CD4-positive, alpha-beta T cell treated with Interleukin-17A for 1 hour (primary cell): ENCODE measurements around the gene ECHDC1.
A peak's percentile ranks its signal among the peaks of the same experiment; 100 is the strongest.
"Not testable (repeated sequence)": the region's sequence is repeated elsewhere in the genome, so short reads cannot be mapped to it uniquely, and the experiment has no call there.

ENCODE experiments used
- DNase-seq: peaks from one replicate; pipeline ENCODE4 v3.0.0-alpha.2; 2020

The ECHDC1 gene, protein sequence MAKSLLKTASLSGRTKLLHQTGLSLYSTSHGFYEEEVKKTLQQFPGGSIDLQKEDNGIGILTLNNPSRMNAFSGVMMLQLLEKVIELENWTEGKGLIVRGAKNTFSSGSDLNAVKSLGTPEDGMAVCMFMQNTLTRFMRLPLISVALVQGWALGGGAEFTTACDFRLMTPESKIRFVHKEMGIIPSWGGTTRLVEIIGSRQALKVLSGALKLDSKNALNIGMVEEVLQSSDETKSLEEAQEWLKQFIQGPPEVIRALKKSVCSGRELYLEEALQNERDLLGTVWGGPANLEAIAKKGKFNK

DNA sequence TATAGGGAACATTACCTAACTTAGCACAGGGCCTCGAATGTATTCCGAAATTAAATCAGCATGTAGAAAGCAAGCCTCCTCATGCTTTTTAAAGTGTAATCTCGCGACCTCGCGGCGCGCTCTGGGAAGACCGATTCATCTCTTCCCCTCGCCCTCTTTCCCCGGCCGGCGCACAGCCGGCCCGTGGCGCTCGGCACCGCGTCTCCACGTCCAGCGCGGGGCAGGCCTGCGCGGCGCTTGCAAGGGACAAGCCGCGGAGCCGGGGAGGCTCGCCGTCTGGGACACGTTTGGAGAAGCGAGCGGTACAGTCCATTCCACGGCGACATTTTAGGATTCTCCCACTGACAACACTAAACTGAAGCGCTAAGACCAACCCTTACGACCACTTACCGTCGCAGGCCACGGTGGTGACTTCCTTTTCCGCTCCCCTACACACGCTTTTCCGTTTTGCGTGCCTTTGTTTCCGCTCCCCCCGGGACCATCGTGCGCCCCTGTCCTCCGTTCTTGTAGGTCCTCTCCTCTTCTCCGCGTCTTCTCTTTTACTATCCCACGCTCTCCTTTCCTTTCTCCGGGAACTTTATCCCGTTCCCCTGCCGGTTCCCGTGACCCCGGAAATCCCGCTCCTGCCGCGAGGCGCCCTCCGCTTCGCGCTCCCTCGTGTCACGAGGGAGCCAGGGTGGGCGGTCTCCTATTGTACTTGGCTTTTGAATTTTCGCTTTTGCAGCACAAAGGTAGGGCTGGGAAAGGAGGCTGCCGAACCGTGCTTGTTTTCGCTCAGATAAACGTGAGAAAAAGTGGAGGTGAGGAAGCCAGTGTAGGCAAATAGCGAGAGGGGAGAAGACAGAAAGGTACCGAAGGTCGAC lies at the start of gene ECHDC1:
Gene ECHDC1, minus strand, starts transcription at position 664 of the 863 bp plus-strand sequence. CDS start 12,581 bp downstream, outside the sequence.
- DNase-seq: peak; percentile 75

DNA sequence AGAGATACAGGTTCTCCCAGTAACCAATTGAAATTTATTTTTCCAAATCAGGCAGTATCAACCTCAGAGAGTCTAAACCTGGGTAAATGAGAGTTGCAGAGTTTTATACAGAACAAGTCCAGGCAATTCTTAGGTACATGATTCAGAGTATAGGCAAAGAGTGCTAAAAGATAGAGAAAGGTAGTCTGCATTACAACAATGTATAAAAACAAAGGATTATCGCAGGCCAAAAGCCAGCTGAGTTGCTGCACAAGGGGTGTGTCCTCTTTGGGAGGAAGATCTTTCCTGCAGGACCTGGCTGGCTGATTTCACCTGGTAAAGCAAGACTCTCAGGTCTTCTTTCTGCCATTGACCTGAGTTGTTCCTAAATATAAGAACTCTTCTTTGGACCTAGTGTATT lies 48.9 kb upstream of the ECHDC1 start:
- DNase-seq: no peak

DNA sequence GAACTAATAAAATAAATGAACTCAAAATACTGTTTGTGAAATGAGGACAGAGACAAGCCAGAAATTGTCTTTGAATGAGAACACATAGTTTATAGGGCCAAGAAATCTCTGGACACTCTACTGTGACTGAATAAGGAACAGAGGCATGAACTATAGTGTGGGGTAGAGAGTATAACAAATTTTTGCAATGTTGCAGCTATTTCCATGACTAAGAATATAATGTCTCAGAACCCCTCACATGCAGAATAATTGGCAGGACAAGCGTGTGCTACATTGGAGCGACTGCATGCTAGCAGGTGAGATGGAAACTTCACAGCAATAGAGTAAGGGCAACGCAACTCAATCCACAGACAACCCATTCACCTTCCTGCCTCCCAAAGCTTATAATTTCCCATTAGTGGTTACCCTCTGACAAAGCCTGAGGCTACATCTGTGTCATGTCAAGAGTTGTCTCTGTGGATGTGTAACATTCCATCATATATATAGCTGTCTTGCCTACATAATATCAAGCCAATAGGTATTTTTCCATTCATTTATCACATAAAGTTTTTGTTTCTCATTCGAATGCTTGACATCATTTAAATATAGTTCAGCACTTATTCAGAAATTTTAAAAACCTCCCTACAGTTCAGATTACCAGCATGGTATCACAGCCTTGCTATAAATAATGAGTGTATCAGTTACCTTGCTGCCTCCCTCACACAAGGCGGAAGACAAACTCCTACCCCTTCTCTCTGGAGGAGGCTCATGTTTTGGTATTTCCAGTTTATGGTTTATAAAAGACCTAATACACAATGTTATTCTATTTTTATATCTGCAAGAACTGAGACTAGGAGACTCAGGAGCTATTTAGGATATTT lies 47.9 kb upstream of the ECHDC1 start:
- DNase-seq: no peak

DNA sequence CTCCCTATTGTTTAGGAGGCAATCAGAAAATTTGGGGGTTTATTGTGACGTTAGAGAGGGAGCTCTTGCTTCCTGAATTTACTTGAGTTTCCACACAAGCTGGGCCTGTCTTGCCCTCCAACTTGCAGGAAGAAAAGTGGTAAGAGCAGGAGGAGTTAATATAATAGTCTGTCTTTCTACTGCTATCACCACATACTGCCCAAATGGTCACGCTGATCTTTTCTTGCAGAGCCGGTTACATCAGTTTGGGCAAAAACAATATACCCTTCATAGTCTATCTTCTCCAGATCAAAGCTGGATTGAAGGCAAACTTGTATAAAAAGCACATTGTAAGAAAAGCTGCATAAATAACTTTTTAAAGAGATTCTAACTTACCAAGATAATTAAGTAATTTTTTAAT lies 46.3 kb upstream of the ECHDC1 start:
- no peak for DNase-seq

DNA sequence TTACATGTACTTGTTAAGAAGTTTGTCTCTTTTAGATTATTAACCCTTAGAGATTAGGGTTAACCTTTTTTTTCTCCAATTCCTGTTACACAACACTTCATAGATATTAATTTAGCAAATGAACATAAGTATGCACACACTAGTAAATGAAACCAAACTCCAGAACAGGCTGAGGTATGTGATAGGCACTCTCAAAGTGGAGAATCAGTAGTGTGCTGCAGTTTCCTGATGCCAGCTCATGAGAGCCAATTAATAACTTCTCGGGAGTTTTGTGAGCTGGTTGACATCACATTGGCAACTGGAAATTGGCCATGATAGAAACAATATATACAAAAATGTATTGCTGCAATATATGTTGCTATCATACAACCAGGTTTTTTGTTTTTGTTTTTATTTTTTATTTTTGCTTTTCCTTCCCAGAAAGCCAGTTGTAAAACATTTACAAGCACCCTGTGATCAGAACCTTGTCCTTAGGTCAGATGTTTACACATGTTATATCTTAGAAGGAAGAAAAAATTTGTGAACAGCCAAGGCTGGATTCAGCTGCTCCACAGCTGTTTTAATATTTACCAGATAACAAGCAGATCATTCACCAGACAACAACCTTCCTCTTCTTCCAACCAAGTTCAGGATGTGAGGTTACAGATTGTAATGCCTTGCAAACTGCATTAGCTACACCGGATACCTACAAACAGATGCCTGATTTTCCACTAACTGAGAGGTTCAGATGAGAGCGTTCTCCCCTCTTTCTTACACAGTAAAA lies 42.4 kb upstream of the ECHDC1 start:
- no peak for DNase-seq

DNA sequence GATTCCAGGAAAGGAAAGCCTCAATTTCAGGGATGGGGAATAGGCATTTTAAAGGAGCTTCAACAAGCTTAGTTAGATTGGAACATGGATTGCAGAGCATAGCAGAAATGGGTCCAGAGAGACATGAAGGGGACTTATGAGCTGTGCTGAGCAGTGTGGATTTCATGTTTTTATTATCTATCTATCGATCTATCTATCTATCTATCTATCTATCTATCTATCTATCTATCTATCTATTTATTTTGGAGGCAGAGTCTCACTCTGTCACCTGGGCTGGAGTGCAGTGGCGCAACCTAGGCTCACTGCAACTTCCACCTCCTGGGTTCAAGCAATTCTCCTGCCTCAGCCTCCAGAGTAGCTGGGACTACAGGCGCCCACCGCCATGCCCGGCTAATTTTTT lies 41.4 kb upstream of the ECHDC1 start:
- not testable (repeated sequence) for DNase-seq

DNA sequence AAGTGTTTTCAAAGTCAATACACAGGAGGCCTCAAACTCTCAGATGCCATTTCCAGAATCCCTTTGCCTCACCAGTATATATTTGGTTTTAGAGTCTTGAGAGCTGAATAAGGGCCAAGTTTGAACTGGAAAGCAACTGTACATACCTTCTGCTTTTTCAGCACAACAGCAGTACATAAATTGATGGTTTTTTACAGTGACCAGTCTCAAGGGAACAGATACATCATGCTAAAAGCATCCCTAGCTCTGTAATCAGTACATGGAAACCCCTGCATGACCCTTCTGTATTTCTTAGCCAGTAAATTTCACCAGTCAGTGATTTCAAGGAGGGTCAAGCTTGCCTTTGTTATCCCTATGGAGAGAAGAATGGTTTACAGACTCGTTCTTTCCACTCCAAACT lies 40.6 kb upstream of the ECHDC1 start:
- no peak for DNase-seq

DNA sequence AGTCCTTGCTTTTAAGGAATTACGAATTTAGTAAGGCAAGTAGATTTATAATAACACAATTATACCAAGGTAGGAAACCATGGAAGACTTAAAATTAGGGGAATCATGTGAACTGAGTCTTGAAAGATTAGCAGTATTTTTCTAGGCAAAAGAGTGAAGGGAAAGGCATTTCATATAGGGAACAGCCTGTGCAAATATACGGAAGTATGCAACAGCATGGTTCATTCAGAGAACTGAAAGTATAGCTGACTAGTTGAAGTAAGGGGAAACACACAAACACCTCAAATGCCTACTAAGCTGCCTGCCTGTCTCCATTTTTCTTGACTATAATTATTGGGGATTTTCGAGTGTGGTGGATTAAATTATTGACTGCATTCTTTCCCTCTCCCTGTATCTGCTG lies 39.0 kb upstream of the ECHDC1 start:
- DNase-seq: no peak

DNA sequence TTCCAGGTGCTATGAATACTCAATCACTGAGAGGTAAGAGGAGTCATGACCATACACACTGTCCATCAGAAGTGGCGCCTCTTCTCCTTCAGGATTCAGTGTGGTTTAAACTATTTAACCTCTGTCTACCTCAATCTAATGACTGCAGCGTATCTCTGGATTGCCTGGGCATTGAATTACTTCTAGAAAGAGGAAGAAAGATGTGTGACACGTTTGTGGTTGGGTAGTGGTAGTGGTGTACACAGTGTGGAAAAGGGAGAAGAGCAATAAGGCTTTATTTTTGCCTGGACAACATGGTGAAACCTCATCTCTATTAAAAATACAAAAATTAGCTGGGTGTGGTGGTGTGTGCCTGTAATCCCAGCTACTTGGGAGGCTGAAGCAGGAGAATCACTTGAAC lies 38.0 kb upstream of the ECHDC1 start:
- no peak for DNase-seq

DNA sequence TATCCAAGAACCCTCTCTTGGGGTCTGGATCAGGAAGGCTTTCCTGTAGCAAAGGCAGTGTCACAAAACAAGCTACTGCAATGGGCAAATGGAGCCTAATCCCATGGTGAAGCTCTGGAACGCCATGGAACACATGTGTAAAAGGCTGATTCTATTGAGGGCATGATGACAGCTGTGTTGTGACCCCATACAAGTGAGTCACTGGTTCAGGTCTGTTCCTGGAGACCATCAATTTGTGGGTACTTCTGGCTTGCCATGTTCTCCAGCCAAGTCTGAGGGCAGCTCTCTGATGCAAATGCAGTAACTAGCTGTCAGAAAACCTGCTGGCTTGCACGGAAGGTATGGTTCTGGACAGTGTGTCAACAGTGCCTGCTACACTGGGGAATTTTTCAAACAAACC lies 33.3 kb upstream of the ECHDC1 start:
- no peak for DNase-seq

DNA sequence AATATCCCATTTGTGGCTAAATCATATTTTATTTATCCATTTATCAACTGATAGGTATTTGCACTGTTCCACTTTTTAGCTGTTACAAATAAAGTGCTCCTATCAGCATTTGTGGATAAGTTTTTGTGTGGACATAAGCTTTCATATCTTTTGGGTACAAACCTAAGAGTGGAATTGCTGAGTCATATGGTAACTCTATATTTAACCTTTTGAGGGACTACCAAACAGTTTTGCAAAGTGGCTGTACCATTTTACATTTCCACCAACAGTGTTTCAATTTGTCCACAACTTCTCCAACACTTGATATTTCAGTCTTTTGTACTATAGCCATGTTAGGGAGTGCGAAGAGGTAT lies 23.6 kb upstream of the ECHDC1 start:
- DNase-seq: no peak

DNA sequence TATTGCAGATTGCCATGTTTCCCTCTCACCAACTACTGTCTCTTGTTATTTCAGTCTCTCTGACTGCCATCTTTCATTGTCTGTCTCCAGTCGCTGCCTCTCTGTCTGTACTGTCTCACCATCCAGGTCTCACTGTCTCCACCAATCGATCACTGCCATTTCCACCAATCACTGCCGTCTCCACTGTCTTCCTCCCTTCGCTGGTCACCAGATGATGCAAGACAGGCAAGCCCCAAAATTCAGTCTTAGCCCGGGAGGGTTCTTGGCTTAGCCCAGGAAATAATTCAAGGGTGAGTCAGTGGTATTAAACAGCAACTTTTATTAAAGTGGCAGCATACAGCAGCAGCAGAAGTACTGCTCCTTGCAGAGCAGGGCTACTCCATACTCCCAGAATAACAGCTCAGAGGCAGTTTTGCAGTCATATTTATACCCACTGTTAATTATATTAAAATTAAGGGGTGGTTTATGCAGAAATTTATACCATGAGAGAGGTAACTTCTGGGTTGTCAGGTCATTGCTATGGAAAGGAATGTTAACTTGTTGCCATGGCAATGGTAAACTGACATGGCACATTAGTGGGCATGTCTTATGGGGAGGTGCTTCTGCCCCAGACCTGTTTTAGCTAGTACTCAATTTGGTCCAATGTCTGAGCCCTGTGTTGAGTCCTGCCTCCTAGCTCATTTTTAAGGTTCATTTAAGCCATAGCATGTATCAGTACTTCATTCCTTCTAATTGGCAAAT lies 23.0 kb upstream of the ECHDC1 start:
- no peak for DNase-seq

DNA sequence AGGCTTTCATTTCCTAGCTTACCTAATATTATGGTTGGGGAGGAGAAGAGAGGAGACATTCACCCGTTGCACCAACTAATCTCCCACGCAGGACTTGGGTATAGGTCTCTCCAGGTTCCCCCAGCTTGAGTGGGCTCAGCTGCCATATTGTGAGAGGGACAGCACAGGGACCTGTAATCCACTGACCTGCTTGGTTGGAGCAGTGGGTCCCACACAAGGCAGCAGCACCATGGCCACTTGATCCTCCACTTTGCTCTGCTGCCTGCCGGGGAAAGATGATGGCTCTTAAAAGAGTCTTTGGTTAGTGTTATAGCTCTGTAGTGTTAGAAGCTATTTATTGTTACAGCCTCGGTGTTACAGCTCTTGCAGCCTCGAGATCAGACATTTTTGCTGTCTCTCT lies 22.5 kb upstream of the ECHDC1 start:
- DNase-seq: no peak

DNA sequence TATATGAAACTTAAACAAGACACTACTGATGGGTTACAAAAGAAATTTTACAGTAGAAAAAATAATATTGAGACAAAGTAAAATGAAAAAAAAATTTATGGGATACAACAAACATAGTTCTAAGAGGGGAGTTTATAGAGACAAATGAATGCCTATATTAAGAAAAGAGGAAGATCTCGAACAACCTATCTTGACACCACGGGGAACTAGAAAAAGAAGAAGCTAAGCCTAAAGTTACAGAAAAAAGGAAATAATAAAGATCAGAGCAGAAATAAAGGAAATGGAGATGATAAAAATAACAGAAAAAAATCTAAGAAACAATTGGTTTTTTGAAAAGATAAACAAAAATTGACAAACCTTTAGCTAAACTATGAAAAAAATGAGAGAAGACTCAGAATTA lies 9.1 kb upstream of the ECHDC1 start:
- DNase-seq: no peak

DNA sequence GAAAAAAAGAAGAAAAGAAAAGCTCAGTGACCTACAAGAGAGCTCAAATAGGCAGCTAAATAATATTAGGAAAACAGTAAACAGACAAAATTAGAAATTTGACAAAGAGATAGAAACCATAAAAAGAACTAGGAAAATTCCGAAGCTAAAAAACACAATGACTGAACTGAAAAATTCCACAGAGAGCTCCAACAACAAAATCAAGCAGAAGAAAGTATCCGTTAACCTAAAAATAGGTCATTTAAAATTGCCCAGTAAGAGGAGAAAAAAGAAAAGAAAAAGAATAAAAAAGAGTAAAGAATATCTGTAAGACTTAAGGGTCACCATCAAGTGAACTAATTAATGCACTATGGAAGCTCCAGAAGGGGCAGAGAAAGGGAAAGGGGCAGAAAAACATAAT lies 6.6 kb upstream of the ECHDC1 start:
- DNase-seq: no peak

DNA sequence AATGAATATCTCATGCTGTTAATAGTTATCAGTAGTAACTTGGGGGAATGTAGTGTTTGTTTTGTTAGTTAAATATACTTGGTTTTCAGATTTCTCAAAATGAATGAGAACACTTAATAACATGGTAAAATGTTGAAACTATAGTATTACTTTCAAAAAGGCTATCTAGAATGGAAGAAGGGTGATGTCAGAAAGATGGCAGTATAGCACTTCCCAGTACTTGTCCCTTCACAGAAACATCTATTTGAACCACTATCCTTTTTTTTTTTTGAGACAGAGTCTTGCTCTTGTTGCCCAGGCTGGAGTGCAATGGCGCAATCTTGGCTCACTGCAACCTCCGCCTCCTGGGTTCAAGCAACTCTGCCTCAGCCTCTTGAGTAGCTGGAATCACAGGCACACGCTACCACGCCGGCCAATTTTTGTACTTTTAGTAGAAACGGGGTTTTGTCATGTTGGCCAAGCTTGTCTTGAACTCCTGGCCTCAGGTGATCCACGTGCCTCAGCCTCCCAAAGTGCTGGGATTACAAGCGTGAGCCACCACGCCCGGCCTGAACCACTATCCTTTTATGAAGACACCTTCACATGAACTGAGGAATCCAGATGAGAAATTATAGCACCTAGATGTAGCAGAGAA lies 4.7 kb upstream of the ECHDC1 start:
- DNase-seq: no peak

DNA sequence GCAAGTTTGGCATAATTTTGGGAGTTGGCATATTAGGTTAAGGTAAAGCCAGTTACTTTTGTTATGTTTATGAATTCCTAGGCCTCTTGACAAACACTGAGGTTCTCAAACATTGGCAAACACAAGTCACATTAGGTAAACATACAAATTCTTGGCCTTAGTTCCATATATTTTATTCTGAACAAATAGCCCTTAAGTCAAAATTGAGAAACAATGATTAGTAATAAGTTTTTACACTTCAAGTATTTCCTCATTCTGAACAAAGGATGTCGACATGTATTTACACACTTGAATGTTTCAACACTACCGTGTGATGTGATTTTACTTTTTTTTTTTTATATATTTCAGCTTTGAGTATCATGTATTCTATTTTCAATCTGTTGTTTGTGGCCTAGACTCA lies 3.8 kb upstream of the ECHDC1 start:
- DNase-seq: no peak

DNA sequence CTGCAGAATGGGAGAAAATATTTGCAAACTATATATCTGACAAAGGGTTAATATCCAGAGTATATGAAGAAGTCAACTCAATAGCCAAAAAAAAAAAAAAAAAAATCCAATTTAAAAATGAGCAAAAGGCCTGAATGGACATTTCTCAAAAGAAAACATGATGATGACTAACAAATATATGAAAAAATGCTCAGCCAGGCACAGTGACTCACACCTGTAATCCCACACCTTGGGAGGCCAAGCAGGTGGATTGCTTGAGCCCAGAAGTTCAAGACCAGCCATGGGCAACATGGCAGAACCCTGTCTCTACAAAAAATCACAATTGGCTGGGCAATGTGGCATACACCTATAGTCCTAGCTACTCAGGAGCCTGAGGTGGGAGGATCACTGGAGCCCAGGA lies 2.1 kb upstream of the ECHDC1 start:
- no peak for DNase-seq

DNA sequence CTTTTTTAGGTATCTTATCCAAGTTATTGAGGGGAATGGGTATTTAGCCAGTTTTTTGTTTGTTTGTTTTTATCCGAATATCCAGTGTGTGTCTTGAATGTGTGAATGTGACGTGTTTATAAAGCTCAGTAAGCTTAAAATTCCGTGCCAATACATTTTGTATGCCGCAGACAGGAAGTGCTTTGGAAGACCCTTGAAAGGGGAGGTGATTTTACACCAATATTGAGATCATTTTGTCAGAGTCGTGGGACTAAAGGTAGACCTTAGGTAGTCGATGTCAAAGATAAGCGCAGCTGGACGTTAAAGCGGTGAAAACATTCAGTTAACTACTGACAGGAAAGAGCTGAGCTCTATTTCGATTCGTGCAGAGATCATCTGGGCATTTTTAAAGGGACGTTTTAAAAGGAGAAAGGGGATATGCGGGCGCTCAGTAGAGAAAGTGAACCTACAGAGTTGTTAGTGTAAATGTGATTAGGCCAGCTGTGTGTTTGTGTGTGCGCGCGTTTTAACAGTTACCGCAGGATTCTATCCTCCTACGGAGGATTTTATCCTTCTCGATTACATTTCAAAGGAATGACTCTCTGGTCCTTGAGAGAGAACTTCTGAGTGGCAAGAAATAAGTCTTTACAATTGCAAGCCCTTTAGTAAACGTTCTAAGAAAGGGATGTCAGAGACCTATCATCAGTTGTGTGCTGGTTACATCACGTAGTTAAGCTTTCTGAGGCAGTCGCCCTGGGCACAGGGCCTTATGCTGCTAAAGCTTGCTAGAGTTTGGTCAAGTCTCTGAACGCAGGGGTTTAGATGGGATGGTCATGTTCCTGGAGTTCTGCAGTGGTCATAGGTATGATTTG lies 625 bp upstream of the ECHDC1 start:
- peak; percentile 25 for DNase-seq

DNA sequence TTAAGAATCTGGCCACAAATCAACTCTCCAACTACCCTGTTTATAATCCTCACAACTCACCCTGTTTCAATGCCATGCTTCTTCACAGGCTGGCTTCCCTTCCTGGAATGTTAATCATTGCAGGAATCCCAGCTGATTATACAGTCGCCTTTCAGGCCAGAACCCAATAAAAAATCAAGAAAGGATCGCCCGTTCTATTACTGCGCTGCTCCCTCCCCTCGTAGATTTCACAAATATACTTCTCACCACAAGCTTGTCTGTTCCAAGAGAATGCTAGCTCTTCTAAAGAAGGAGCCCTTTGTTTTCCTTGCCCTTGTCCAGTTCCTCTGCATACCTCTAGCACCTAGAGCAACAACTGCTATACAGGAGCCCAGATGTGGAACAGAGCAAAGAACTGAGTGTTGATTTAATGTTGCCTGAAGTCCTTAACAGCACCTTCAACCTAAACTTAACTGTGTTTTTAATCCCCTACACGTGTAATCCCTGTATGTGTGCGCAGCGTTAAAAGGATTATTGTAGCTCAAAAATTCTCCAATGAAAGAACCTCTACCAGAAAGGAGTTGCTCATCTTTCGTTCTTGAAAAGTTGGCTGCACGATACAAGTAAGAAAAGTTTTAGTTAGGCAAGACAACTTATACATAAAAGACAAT lies 988 bp downstream of the ECHDC1 start:
- no peak for DNase-seq
